Measurements from ENCODE around the gene MED29. TPM values are rescaled to one million over a fixed set of nuclear protein-coding genes. Genes with fewer than 3 reads are reported as not detected.

The MED29 gene
- total RNA-seq, 1 donor from 2014 or later: 32.4 TPM

- DNase-seq (ENCODE audit: low spot score): no peak
- Mint-ChIP-seq H3K9me3 (ENCODE audit: unreplicated experiment) (no peaks in the 10 kb centered on the region), H3K4me1 (ENCODE audit: unreplicated experiment) (no peaks in the 10 kb centered on the region), H3K27me3 (ENCODE audit: unreplicated experiment) (peaks cover 19% of the 10 kb centered on the region), H3K36me3 (ENCODE audit: low read depth, unreplicated experiment) (peaks cover 61% of the 10 kb centered on the region), H3K27ac (ENCODE audit: unreplicated experiment) (peak overlapping the region; percentile 14), H3K4me3 (ENCODE audit: unreplicated experiment) (peak overlapping the region; percentile 44)
- no peak for TF ChIP-seq CTCF (IDR thresholded peaks at IDR 0.05; ENCODE audit: unreplicated experiment)
Observed at GRCh38 chr19:39381910-39382611, 9.1 kb upstream of the MED29 start.

GRCh38 chr19:39382991-39383828 is 8.0 kb upstream of the MED29 start:
- H3K36me3 Mint-ChIP-seq (ENCODE audit: low read depth, unreplicated experiment): peaks cover 55% of the 10 kb centered on the region
- peaks cover 12% of the 10 kb centered on the region for H3K27me3 Mint-ChIP-seq (ENCODE audit: unreplicated experiment)
- no peak for TF ChIP-seq CTCF (IDR thresholded peaks at IDR 0.05; ENCODE audit: unreplicated experiment)
- no peak for DNase-seq (ENCODE audit: low spot score)
- no peak overlapping the region for H3K27ac Mint-ChIP-seq (ENCODE audit: unreplicated experiment)
- H3K4me3 Mint-ChIP-seq (ENCODE audit: unreplicated experiment): peak overlapping the region; percentile 59
- H3K9me3 Mint-ChIP-seq (ENCODE audit: unreplicated experiment): no peaks in the 10 kb centered on the region
- H3K4me1 Mint-ChIP-seq (ENCODE audit: unreplicated experiment): no peaks in the 10 kb centered on the region

GRCh38 chr19:39384839-39385568 is 6.2 kb upstream of the MED29 start:
- no peaks in the 10 kb centered on the region for H3K9me3 Mint-ChIP-seq (ENCODE audit: unreplicated experiment)
- peaks cover 6% of the 10 kb centered on the region for H3K27me3 Mint-ChIP-seq (ENCODE audit: unreplicated experiment)
- H3K4me1 Mint-ChIP-seq (ENCODE audit: unreplicated experiment): peaks cover under 1% of the 10 kb centered on the region
- H3K4me3 Mint-ChIP-seq (ENCODE audit: unreplicated experiment): no peak overlapping the region
- DNase-seq (ENCODE audit: low spot score): no peak
- no peak for TF ChIP-seq CTCF (IDR thresholded peaks at IDR 0.05; ENCODE audit: unreplicated experiment)
- H3K27ac Mint-ChIP-seq (ENCODE audit: unreplicated experiment): peak overlapping the region; percentile 30
- peaks cover 53% of the 10 kb centered on the region for H3K36me3 Mint-ChIP-seq (ENCODE audit: low read depth, unreplicated experiment)

GRCh38 chr19:39385629-39386411 is 5.4 kb upstream of the MED29 start:
- Mint-ChIP-seq H3K4me1 (ENCODE audit: unreplicated experiment) (peaks cover 5% of the 10 kb centered on the region), H3K27ac (ENCODE audit: unreplicated experiment) (no peak overlapping the region), H3K27me3 (ENCODE audit: unreplicated experiment) (peaks cover 6% of the 10 kb centered on the region), H3K9me3 (ENCODE audit: unreplicated experiment) (no peaks in the 10 kb centered on the region), H3K36me3 (ENCODE audit: low read depth, unreplicated experiment) (peaks cover 48% of the 10 kb centered on the region), H3K4me3 (ENCODE audit: unreplicated experiment) (peak overlapping the region; percentile 76)
- DNase-seq (ENCODE audit: low spot score): no peak
- TF ChIP-seq CTCF (IDR thresholded peaks at IDR 0.05; ENCODE audit: unreplicated experiment): no peak

All from endothelial cell (in vitro differentiated cells).